Measurements from ENCODE around the gene TBRG1. TPM values are rescaled to one million over a fixed set of nuclear protein-coding genes. Genes with fewer than 3 reads are reported as not detected.

Gene TBRG1
- total RNA-seq, 1 donor from 2014 or later = 32.7 TPM

- no peak for DNase-seq (ENCODE audit: low spot score)
Observed at GRCh38 chr11:124612567-124613246, 10.0 kb upstream of the TBRG1 start.

DNA sequence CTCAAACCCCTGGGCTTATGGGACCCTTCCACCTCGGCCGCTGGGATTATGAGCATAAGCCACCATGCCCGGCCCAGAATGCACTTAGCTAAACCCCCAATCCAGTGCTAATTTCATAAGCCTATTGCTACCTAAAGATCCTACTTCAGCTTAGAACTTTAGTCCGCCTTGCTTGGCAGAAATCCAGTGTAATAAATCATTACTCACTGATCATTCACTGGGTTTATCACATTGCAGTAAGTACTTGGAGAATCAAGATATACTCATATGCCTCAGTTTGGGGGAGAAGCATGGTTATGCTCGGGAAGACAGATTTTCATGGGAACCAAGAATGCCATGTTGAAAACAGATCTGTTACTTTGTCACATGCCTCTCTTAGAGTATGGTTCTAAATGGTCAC is 3.8 kb upstream of the TBRG1 start:
- no peak for DNase-seq (ENCODE audit: low spot score)

DNA sequence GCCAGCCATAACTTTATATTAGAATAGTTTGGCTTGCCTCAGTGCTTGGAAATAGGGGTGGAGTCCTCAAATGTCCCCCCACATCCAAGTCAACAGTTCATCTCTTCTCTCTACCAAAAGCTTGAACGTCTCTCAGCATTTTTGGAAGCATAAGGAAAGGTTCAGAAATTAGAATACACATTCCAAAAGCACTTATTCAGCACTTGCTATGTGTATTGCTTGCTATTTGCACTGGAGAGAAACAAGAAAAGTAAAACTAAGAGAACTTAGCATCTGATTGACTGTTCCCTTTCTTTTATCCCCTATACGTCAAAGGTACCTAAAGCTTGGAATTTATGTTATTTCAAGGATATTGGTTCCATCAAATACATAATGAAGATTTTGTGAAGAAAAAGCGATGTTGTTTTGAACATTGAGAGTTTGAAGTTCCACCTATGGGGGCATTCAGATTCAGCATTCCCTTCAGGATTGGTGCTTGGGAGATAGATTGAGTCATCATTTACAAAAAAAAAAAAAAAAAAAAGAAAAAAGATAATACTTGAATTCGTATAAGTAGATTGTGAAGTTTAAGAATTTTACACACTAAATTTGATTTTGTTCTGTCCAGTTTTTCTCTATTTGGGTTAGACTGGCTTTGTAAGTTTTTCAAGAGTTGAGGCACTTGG is 1.3 kb downstream of the TBRG1 start:
- DNase-seq (ENCODE audit: low spot score) = no peak

DNA sequence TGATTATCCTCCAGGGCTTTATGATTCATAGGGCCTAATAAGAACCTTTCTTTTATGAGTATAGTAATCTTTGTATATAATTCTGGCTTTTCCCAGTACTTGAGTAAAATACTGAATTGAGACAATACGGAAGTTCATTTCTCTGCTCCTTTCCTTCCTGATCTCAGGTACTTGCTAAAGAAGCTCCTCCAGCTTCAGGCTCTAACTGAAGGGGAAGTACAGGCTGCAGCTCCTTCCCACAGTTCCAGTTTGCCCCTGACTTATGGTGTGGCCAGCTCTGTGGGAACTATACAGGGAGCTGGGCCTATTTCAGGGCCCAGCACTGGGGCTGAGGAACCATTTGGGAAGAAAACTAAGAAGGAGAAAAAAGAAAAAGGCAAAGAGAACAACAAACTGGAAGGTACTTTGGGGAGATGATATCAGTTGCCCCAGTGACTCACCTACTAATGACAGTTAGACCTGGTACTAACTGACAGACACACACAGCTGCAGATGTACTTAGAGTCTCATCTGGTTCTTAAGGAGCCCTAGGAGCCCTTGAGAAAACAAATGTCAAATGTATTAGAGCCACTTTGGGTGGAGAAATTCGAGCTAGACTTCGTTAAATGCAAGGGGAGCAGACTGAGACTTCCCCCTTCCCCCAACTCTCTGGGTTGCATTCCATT is 3.0 kb downstream of the TBRG1 start:
- no peak for DNase-seq (ENCODE audit: low spot score)

DNA sequence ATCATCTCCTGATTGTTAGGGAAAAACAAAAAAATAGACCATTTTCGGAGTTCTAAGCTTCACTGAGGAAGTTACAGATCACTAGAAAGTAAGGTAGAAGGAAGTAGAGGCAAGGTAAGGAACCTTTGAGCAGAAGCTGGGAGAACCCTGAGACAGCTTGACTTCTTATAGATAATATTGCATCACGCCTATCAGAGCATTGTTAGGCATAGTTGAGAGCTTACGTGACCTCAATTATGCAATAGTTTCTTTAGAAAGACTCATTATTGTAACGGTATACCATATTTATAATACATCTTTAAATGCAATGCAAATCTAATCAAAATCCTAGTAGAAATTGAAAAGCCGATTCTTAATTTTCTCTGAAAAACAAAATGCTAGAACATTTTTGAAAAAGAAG is 4.9 kb downstream of the TBRG1 start:
- DNase-seq (ENCODE audit: low spot score) = no peak

GRCh38 chr11:124629961-124630360 is 7.3 kb downstream of the TBRG1 start:
- no peak for DNase-seq (ENCODE audit: low spot score)

GRCh38 chr11:124633355-124633754 is 10.7 kb downstream of the TBRG1 start:
- no peak for DNase-seq (ENCODE audit: low spot score)

DNA sequence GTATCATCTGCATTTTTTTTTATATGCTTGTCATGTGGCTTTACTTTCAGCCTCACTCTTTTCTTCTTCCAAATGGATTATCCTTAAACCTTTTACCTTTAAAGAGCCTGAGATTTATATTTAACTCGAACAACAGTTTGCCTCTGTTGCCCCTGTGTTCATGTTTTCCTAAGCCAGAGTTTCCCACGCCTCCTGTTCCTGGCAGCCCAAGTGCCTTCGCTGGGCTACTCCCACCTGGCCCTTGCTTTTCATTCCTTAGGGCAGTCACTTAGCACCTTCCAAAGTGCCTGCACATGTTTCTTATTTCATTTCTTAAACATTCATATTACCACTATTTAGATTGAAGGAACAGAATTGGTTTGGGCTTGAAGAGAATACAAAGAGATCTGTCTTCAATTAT is 13.3 kb downstream of the TBRG1 start:
- DNase-seq (ENCODE audit: low spot score) = no peak

DNA sequence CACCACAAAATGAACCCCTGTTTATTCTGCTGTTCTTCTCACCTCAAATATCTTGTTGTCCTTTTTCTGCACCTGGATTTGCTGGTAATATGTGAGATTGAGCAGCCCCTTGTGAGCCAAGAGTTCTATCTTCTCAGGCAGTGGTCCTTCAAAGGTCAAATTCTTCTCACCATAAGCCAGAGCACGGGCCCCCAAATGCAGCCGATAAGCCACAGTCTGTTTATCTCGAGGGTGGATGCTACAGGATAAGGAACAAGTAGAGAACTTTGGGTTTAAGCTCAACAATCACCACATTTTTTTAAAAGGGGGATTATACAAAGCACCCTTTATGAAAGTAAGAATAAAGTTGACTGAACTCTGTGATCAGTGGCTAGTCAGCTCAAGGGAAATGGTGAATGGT is 15.8 kb downstream of the TBRG1 start:
- DNase-seq (ENCODE audit: low spot score) = no peak

DNA sequence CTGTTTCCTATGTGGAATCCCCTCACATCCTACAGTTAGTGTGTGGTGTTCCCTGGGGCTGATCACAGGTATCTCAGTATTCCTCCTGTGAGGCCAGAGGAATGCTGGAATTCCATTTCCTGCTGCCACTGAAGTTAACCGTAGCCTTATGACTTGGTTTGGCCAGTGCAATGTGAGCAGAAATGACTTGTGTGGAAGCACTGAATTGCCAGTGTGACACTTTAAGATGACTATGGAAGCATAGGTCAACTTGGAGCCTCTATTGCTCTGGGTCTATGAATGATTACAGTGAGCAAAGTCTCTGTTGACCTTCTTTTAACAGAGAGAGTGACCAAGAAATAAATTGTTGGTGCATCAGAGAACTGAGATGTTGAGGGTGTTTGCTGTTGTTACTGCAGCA is 16.5 kb downstream of the TBRG1 start:
- no peak for DNase-seq (ENCODE audit: low spot score)

- no peak for DNase-seq (ENCODE audit: low spot score)
Observed at GRCh38 chr11:124640666-124641065, 18.0 kb downstream of the TBRG1 start.

DNA sequence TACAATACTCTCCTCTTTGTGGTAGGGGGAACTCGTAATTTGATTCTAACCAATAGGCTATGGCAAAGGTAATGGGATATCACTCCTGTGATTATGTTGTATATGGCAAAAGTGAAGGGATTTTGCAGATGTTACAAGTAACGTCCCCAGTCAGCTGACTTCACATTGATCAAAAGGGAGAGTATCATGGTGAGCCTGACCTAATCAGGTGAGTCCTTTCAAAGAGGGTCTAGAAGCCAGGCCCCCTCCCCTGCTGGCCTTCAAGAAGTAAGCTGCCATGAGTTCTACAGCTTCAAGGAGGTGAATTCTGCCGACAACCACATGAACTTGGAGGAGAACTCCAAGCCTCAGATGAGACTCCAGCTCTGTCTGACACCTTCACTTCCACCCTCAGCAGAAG is 20.0 kb downstream of the TBRG1 start:
- DNase-seq (ENCODE audit: low spot score) = no peak

GRCh38 chr11:124643042-124643604 is 20.5 kb downstream of the TBRG1 start:
- DNase-seq (ENCODE audit: low spot score) = no peak

- DNase-seq (ENCODE audit: low spot score) = no peak
Observed at GRCh38 chr11:124643605-124644425, 21.2 kb downstream of the TBRG1 start.

GRCh38 chr11:124644426-124645280 is 22.0 kb downstream of the TBRG1 start:
- DNase-seq (ENCODE audit: low spot score) = no peak

DNA sequence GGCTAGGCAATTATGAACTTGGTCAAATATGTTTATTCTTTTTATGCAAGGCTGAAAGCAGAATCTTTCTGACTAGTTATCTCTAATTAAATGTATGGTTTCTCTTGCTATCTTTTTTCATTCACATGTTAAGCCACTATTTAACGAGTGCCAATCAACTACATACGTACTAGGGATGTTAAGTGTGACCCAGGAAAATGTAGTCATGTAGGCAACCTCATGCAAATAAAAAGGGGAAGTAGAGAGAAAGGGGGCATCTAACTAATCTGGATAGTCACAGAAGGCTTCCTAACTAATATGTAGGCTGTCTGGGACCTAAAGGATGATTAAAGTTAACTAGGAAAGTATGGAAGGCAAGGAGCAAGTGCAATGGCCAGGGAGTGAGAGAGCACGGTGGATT is 23.5 kb downstream of the TBRG1 start:
- DNase-seq (ENCODE audit: low spot score) = no peak

DNA sequence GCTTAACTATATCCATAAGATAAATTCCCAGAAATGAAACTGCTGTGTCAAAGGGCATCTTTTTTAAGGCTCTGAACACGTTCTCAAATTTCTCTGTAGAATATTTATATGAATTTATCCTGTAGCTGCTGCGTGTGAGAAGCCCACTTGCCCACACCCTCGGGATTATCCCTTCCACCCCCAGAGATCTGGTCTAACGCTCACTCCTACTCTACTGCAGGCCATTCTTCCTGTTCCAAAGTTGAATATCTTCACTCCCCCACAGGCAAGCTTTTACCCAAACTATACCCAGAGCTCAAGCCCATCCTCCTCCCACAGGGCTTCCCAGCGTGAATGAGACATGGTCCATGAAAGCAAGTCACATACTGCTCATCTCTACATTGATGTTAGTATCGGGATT is 25.9 kb downstream of the TBRG1 start:
- no peak for DNase-seq (ENCODE audit: low spot score)

GRCh38 chr11:124656774-124657630 is 34.3 kb downstream of the TBRG1 start:
- no peak for DNase-seq (ENCODE audit: low spot score)

DNA sequence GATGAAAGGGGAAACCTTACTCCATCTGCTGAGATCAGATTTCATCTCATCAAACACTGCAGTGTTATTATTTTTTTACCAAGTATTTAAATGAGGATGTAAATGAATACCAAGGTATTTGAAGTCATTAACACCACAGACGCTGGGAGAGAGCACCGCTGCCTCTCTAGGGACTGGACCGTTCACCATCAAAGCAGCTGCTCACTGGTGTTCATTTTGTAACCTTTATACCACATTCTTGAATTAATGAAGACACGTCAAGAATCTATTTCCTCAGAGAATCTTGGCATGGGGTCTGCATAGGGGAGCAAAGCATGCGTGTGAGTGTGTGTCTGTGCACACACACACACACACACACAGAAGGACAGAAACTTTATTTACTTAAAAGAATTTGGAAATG is 35.2 kb downstream of the TBRG1 start:
- DNase-seq (ENCODE audit: low spot score) = no peak

GRCh38 chr11:124658501-124658900 is 35.8 kb downstream of the TBRG1 start:
- no peak for DNase-seq (ENCODE audit: low spot score)
